SK-N-SH (cell line): ENCODE data around the gene GCN1. TPM values are rescaled to one million over a fixed set of nuclear protein-coding genes. Genes with fewer than 3 reads are reported as not detected.

Source experiments
- CTCF ChIA-PET: fragments of 300-600, 350-600 bp; formaldehyde crosslinking; extraction: SDS; loops from one replicate; lab custom pipeline; 2021; lab: Yijun Ruan, JAX
- POLR2A ChIA-PET: fragments of 350-600 bp; sonication (Branson Sonifier 250); formaldehyde crosslinking; extraction: SDS; loops from one replicate; lab custom pipeline; 2020; ENCODE audit warnings: antibody characterized with exemption, inconsistent platforms; lab: Yijun Ruan, JAX
- DNase-seq: peaks from one replicate; pipeline ENCODE4 v3.0.0; 2012
- H2AFZ ChIP-seq: fragments of 200-600 bp; sonication (generic); 2 replicates; pipeline ENCODE4 v1.8.1; 2016; ENCODE audit warnings: antibody characterized with exemption, mild to moderate bottlenecking, low read depth
- H3F3A ChIP-seq: fragments of 200-600 bp; sonication (generic); replicated peaks from 2 replicates; pipeline ENCODE3; 2016; ENCODE audit warnings: antibody characterized with exemption, mild to moderate bottlenecking; ENCODE audit not compliant: insufficient read depth
- H3K27ac ChIP-seq, 2 experiments: fragments of 200-500 bp in 1 of 2; fragments of 200-600 bp in 1 of 2; sonication (Bioruptor generic) in 1 of 2; sonication (generic), shearing (Covaris generic) in 1 of 2; 2 replicates each; pipeline versions ENCODE4 v1.5.1 to v1.6.1; 2014 to 2016; ENCODE audit warnings: low read depth in 2 of 2, inconsistent platforms in 1 of 2, low read length in 1 of 2, mild to moderate bottlenecking in 1 of 2, mixed read lengths in 1 of 2
- H3K27me3 ChIP-seq: fragments of 200-600 bp; sonication (generic), shearing (Covaris generic); 2 replicates; pipeline ENCODE4 v1.6.1; 2016; ENCODE audit warnings: mixed run types; ENCODE audit not compliant: insufficient read depth
- H3K36me3 ChIP-seq, 2 experiments: fragments of 200-500 bp in 1 of 2; fragments of 200-600 bp in 1 of 2; sonication (Bioruptor generic) in 1 of 2; sonication (generic) in 1 of 2; replicated peaks in 1 of 2; 2 replicates each; pipeline versions ENCODE3 to v1.5.1; 2014 to 2016; ENCODE audit warnings: low read length in 1 of 2, mild to moderate bottlenecking in 1 of 2; ENCODE audit not compliant: insufficient read depth in 2 of 2, control insufficient read depth in 1 of 2
- H3K4me1 ChIP-seq, 2 experiments: fragments of 200-500 bp in 1 of 2; fragments of 200-600 bp in 1 of 2; sonication (Bioruptor generic) in 1 of 2; sonication (generic), shearing (Covaris generic) in 1 of 2; 2 replicates each; pipeline versions ENCODE4 v1.5.1 to v1.6.1; 2014 to 2016; ENCODE audit warnings: low read depth in 1 of 2, low read length in 1 of 2, mixed run types in 1 of 2; ENCODE audit not compliant: insufficient read depth in 2 of 2, control insufficient read depth in 1 of 2
- H3K4me2 ChIP-seq: fragments of 200-600 bp; sonication (generic), shearing (Covaris generic); 2 replicates; pipeline ENCODE4 v1.6.1; 2017; ENCODE audit warnings: mixed run types
- H3K4me3 ChIP-seq, 2 experiments: fragments of 200-500 bp in 1 of 2; fragments of 200-600 bp in 1 of 2; sonication (Bioruptor generic) in 1 of 2; sonication (generic), shearing (Covaris generic) in 1 of 2; 2 replicates each; pipeline versions ENCODE4 v1.5.1 to v1.8.1; 2014 to 2016; ENCODE audit warnings: low read depth in 2 of 2, inconsistent platforms in 1 of 2, low read length in 1 of 2, mild to moderate bottlenecking in 1 of 2, mixed read lengths in 1 of 2, moderate library complexity in 1 of 2
- H3K79me2 ChIP-seq: fragments of 200-600 bp; sonication (generic); 2 replicates; pipeline ENCODE4 v1.8.1; 2017; ENCODE audit warnings: mild to moderate bottlenecking; ENCODE audit not compliant: insufficient read depth
- H3K9ac ChIP-seq: fragments of 200-600 bp; sonication (generic); 2 replicates; pipeline ENCODE4 v1.6.1; 2017; ENCODE audit warnings: mixed run types
- H3K9me2 ChIP-seq: fragments of 200-600 bp; sonication (generic); 2 replicates; pipeline ENCODE4 v1.6.1; 2017; ENCODE audit warnings: mixed run types
- H3K9me3 ChIP-seq: fragments of 200-600 bp; sonication (generic); 2 replicates; pipeline ENCODE4 v1.6.1; 2017; ENCODE audit warnings: mixed run types, mild to moderate bottlenecking, moderate library complexity
- H4K20me1 ChIP-seq: fragments of 200-600 bp; sonication (generic); 2 replicates; pipeline ENCODE4 v1.6.1; 2017; ENCODE audit warnings: mild to moderate bottlenecking, mixed run types; ENCODE audit not compliant: insufficient read depth
- CHD2 ChIP-seq: fragments of 150-350 bp; IDR thresholded peaks from 2 replicates; pipeline ENCODE4 v1.6.1; 2018; ENCODE audit warnings: low read length; ENCODE audit not compliant: partially characterized antibody
- EP300 ChIP-seq, 2 experiments: IDR thresholded peaks; 2 replicates each; pipeline versions ENCODE4 v1.4.0 to v1.6.1; 2012; ENCODE audit warnings: borderline replicate concordance in 1 of 2, low read depth in 1 of 2, low read length in 1 of 2
- EZH2phosphoT487 ChIP-seq: fragments of 200-600 bp; sonication (generic); IDR thresholded peaks from 2 replicates; pipeline ENCODE4 v1.6.1; 2017; ENCODE audit warnings: low read depth, mixed run types, mild to moderate bottlenecking, antibody characterized with exemption, moderate library complexity, borderline replicate concordance
- FOSL2 ChIP-seq: IDR thresholded peaks from 2 replicates; pipeline ENCODE4 v1.4.0; 2012; ENCODE audit warnings: low read depth, mild to moderate bottlenecking, moderate library complexity, borderline replicate concordance
- FOXM1 ChIP-seq: IDR thresholded peaks from 2 replicates; pipeline ENCODE4 v1.4.0; 2012; ENCODE audit warnings: low read depth, mild to moderate bottlenecking
- GATA2 ChIP-seq: sonication (generic); formaldehyde crosslinking; IDR thresholded peaks from 2 replicates; pipeline ENCODE4 v1.5.0; 2020; ENCODE audit warnings: mild to moderate bottlenecking, missing genetic modification reagents
- JUND ChIP-seq: IDR thresholded peaks from 2 replicates; pipeline ENCODE4 v1.4.0; 2012
- MXI1 ChIP-seq: IDR thresholded peaks from 2 replicates; pipeline ENCODE4 v1.6.1; 2012; ENCODE audit warnings: mild to moderate bottlenecking, low read depth, low read length, improper control_type of control experiment
- NFIC ChIP-seq: IDR thresholded peaks from 2 replicates; pipeline ENCODE4 v1.4.0; 2012; ENCODE audit warnings: borderline replicate concordance
- NRF1 ChIP-seq: IDR thresholded peaks from 2 replicates; pipeline ENCODE4 v1.6.1; 2012; ENCODE audit warnings: low read depth, mild to moderate bottlenecking, low read length
- POLR2AphosphoS5 ChIP-seq: IDR thresholded peaks from 2 replicates; pipeline ENCODE4 v1.6.1; 2012; ENCODE audit warnings: low read depth, low read length
- RAD21 ChIP-seq: IDR thresholded peaks from 2 replicates; pipeline ENCODE4 v1.6.1; 2012; ENCODE audit warnings: mild to moderate bottlenecking, low read length
- RCOR1 ChIP-seq: fragments of 150-350 bp; IDR thresholded peaks from 2 replicates; pipeline ENCODE4 v1.6.1; 2017; ENCODE audit warnings: antibody characterized with exemption, low read length
- RFX5 ChIP-seq: IDR thresholded peaks from 2 replicates; pipeline ENCODE4 v1.6.1; 2012; ENCODE audit warnings: mild to moderate bottlenecking, improper control_type of control experiment, low read length
- RXRA ChIP-seq: IDR thresholded peaks from 2 replicates; pipeline ENCODE4 v1.4.0; 2012; ENCODE audit warnings: low read depth, mild to moderate bottlenecking, borderline replicate concordance
- SIN3A ChIP-seq: IDR thresholded peaks from 2 replicates; pipeline ENCODE4 v1.6.1; 2012; ENCODE audit warnings: low read depth, mild to moderate bottlenecking, low read length, moderate library complexity, borderline replicate concordance
- SMC3 ChIP-seq: IDR thresholded peaks from 2 replicates; pipeline ENCODE4 v1.6.1; 2012; ENCODE audit warnings: low read depth, low read length, improper control_type of control experiment
- TAF1 ChIP-seq: IDR thresholded peaks from 2 replicates; pipeline ENCODE4 v1.6.1; 2012; ENCODE audit warnings: low read depth, mild to moderate bottlenecking, low read length, moderate library complexity, borderline replicate concordance
- WGBS: methylation state at CpG from one replicate; pipeline ENCODE4 v1.1.6; 2017; ENCODE audit warnings: low lambda C conversion rate; 5-methylcytosine and 5-hydroxymethylcytosine counted together
- polyA plus RNA-seq, 3 experiments: library from polyadenylated mRNA; depleted of rRNA; stranded (reverse); fragments of >200 nt; gene quantifications; 2 replicates each; pipeline ENCODE4 v1.2.3, GENCODE V29; 2012
- TF ChIP-seq, protein P1 (sequence below): IDR thresholded peaks from 2 replicates; pipeline ENCODE4 v1.4.0; 2012; ENCODE audit warnings: low read depth
- TF ChIP-seq, protein P2 (sequence below): IDR thresholded peaks from 2 replicates; pipeline ENCODE4; 2012
- TF ChIP-seq, protein P3 (sequence below): IDR thresholded peaks from 2 replicates; pipeline ENCODE4 v1.4.0; 2012; ENCODE audit warnings: low read depth, borderline replicate concordance
- TF ChIP-seq, protein P4 (sequence below): fragments of 150-350 bp; IDR thresholded peaks from 2 replicates; pipeline ENCODE4 v1.6.1; 2016; ENCODE audit warnings: mild to moderate bottlenecking, low read depth, low read length

GCN1 gene
- polyA plus RNA-seq, 1 of the 3 experiments (the other 2 are of a cell fraction), result 54.4 TPM

DNA sequence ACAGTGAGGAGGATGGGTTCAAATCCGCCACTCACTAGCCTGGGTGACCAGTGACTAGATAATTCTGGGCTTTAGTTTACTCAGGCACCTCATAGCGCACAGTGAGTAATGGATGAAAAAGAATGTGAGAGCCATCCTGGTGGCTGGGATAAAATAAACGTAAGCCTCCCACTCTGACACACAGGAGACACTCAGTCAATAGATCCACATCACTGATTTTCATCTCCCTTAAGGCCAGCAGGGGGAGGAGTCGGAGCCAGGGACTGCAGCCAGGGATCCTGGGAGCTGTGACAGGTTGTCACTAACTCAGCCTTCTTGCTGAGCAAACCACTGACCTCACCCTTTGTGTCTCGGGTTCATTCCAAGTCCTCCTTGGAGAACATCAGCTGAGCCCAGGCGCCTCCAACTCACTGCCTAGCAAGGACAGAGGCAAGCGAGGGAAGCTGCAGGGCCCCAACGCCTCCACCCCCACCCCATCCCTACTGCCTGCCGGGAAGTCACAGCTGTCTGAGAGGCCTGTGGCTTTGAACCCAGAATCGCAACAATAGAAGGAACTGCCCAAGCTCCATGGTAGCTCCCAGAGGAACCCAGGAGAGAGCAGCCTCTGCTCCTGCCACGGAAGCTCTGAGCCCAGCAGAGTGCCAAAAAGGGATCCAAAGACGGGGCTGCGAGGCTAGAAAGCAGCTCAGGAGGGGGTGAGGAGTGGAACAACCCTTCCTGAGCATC lies 40.3 kb upstream of the GCN1 start (continued):
- TF ChIP-seq SIN3A (peak; percentile 90; the same call in 1 of the 2 replicates), RFX5 (no peak), FOSL2 (peak; percentile 27; the same call in 1 of the 2 replicates), TAF1 (peak; percentile 41; the same call in 1 of the 2 replicates), JUND (peak; percentile 65), POLR2AphosphoS5 (peak; percentile 64; the same call in 1 of the 2 replicates), NFIC (peak; percentile 85), EP300 (IDR thresholded peaks at IDR 0.05; ENCODE audit: borderline replicate concordance in 1 of 2, low read depth in 1 of 2, low read length in 1 of 2) (peak in 1 of 2 experiments; percentile 80; a peak in 2 of 4 replicates), CHD2 (no peak), MXI1 (peak; percentile 59; the same call in 1 of the 2 replicates), RXRA (peak; percentile 66; the same call in 1 of the 2 replicates)
- TF ChIP-seq, protein P1, sequence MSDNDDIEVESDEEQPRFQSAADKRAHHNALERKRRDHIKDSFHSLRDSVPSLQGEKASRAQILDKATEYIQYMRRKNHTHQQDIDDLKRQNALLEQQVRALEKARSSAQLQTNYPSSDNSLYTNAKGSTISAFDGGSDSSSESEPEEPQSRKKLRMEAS, result peak; percentile 85
- TF ChIP-seq, protein P2, sequence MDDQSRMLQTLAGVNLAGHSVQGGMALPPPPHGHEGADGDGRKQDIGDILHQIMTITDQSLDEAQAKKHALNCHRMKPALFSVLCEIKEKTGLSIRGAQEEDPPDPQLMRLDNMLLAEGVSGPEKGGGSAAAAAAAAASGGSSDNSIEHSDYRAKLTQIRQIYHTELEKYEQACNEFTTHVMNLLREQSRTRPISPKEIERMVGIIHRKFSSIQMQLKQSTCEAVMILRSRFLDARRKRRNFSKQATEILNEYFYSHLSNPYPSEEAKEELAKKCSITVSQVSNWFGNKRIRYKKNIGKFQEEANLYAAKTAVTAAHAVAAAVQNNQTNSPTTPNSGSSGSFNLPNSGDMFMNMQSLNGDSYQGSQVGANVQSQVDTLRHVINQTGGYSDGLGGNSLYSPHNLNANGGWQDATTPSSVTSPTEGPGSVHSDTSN, result peak; percentile 93
- TF ChIP-seq, all 33 proteins: peak for 17

DNA sequence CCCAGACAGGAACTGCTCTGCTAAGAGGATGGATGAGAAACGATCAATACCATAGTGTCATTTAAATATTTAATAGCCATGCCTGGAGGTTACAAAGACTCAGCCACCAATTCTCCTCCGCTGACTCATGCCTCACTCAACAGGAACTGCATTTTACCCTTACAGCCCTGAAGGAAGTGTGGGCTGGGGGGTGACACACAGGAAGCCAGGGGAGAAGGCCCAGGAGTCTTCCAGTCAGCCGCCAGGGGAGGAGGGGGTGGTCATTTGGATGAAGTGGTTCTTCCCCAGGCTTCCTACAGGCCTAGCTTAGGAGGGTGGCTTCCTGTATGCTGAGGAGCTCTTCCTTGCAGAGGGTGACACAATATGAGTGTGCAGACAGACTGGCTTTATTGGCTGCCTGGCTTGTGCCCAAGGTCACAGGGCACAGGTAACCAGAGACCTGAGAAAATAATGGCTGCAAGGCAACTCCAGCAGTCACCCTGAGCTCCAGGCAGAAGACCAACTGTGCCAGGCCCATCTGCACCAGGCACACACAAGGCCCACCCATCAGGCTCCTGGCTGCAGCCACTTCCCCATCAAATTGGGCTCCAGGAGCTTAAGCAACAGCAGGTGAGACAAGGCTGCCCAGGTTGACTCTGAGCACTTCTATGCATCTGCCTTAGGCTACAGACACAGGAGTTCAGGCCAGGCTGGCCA lies 36.9 kb upstream of the GCN1 start:
- CTCF ChIA-PET, result interaction anchor here (1.0 to 18.6 kb wide), 4 partner anchors 9 to 71 kb away, joined by 3 to 618 read pairs (median 78); partner anchors contain the start of genes PXN and SIRT4
- Histone ChIP-seq H3K36me3 (peaks cover under 1 to 4% of the 10 kb centered on the region in 2 experiments), H3F3A (peaks cover 77% of the 10 kb centered on the region), H3K9me3 (no peaks in the 10 kb centered on the region), H3K4me1 (peaks cover 56 to 83% of the 10 kb centered on the region in 2 experiments), H3K9ac (peak overlapping the region; percentile 89; the same call in 1 of the 2 replicates), H3K79me2 (peaks cover 87% of the 10 kb centered on the region), H3K27me3 (no peaks in the 10 kb centered on the region), H3K4me2 (peak overlapping the region; percentile 91), H4K20me1 (peaks cover 11% of the 10 kb centered on the region; the same call in 1 of the 2 replicates), H3K4me3 (peak overlapping the region in 1 of 2 experiments; percentile 56; a peak in 1 of 4 replicates), H3K27ac (peak overlapping the region; percentile 95 to 100), H2AFZ (no peak overlapping the region), H3K9me2 (no peaks in the 10 kb centered on the region)
- POLR2A ChIA-PET, result interaction anchor here (0.8 to 8.7 kb wide), 5 partner anchors 14 to 60 kb away, joined by 3 to 108 read pairs (median 5); partner anchors contain the start of genes PXN, RNU4-1, RNU4-2 and RPLP0
- no peak for DNase-seq
- 13% methylated on average over 3 of the region's 3 CpGs for WGBS
- TF ChIP-seq RCOR1 (no peak), SMC3 (no peak), NRF1 (no peak), FOXM1 (peak; percentile 95), GATA2 (CRISPR knock-in tag) (no peak), NFIC (peak; percentile 82), SIN3A (peak; percentile 88; the same call in 1 of the 2 replicates), MXI1 (no peak), POLR2AphosphoS5 (peak; percentile 86), EZH2phosphoT487 (no peak), CHD2 (no peak), RAD21 (no peak), RXRA (peak; percentile 97), EP300 (IDR thresholded peaks at IDR 0.05; ENCODE audit: borderline replicate concordance in 1 of 2, low read depth in 1 of 2, low read length in 1 of 2) (peak; percentile 60 to 99)
- TF ChIP-seq, protein P3, sequence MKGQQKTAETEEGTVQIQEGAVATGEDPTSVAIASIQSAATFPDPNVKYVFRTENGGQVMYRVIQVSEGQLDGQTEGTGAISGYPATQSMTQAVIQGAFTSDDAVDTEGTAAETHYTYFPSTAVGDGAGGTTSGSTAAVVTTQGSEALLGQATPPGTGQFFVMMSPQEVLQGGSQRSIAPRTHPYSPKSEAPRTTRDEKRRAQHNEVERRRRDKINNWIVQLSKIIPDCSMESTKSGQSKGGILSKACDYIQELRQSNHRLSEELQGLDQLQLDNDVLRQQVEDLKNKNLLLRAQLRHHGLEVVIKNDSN, result no peak
- TF ChIP-seq, protein P2, result peak; percentile 91
- TF ChIP-seq, protein P4, sequence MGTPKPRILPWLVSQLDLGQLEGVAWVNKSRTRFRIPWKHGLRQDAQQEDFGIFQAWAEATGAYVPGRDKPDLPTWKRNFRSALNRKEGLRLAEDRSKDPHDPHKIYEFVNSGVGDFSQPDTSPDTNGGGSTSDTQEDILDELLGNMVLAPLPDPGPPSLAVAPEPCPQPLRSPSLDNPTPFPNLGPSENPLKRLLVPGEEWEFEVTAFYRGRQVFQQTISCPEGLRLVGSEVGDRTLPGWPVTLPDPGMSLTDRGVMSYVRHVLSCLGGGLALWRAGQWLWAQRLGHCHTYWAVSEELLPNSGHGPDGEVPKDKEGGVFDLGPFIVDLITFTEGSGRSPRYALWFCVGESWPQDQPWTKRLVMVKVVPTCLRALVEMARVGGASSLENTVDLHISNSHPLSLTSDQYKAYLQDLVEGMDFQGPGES, result no peak
